ENCODE results near the gene TSPAN14.
A peak's percentile ranks its signal among the peaks of the same experiment; 100 is the strongest.

TSPAN14 gene

DNA sequence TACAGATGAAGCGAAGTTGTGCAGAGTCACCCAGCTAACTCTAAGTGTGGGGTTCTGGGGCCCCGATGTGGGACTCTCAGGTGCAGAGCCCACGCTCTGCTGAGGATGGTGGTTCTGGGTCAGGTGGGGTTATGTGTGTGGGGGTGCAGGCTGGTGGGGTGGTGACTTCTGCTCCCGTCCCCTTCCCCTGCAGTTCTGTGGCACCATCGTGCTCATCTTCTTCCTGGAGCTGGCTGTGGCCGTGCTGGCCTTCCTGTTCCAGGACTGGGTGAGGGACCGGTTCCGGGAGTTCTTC lies 54.9 kb downstream of the TSPAN14 start:
- no peak for DNase-seq

DNA sequence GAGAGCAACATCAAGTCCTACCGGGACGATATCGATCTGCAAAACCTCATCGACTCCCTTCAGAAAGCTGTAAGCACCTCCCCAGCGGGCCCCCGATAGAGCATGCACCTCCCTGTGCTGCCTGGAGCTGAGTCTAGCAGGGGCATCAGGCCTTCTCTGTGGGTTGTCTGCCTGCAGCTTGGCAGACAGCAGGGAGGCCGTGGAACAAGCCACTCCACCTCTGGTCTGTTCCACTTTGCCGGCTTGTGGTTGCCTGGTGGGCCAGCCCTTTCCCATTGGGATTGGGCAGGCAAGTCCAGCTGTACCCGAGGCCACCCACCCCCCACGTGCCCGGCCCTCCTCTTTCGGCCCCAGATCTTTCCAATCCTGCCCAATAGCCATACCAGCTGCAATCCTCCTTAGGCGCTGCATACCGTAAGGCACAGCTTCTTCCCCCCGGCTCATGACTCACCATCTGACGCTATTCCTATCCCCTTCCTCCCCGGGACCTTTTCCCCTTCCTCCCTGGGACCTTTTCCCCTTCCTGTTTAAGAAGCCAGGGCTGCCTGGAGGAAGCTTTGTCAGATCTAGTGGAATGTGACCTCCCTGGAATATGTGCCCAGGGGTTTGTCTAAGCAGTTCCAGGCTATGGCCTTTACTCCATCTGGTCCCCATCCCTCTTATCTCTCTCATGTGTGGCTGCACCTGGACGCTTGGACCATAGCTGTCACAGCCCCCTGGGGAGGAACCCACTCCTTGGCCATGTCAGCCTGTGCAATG lies 55.5 kb downstream of the TSPAN14 start:
- no peak for DNase-seq

GRCh38 chr10:80512031-80512526 lies 58.0 kb downstream of the TSPAN14 start:
- DNase-seq = no peak

DNA sequence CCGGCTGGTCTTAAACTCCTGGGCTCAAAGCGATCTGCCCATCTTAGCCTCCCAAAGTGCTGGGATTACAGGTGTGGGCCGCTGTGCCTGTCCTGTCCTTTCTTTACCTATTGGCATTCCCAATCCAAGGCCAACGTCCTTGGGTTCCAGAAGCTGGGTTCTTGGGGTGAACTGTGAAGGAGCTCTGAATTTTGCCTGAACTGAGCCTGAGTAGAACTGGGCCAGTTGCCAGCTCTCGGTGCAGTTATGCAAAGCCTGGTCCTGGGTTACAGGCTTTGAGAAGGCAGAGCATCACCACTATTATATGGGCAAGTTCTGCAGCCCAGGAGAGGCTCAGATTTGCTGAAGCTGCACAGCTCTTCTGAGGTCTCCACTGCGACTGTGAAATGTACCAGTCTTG lies 59.0 kb downstream of the TSPAN14 start:
- DNase-seq = no peak

DNA sequence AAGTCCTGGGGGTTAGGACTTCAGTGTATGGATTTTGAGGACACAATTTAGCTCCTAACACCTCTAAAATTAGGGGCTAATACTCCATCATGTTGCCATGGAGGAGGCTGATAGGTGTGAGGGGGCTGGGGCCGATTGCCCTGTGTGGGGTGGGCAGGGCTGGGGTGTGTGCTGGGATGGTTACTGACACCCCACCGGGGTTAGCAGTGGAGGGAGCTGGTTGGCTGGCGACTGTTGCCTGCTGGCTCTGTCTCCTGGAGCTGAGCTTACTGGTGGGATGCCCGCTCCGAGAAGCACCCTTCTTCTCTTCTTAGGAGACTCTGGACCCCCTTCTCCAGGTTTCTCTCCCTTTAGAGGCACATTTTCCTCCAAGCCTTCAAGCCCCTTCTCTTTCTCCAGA lies 61.4 kb downstream of the TSPAN14 start:
- no peak for DNase-seq

- DNase-seq = no peak
Observed at GRCh38 chr10:80515941-80516340, 61.8 kb downstream of the TSPAN14 start.

DNA sequence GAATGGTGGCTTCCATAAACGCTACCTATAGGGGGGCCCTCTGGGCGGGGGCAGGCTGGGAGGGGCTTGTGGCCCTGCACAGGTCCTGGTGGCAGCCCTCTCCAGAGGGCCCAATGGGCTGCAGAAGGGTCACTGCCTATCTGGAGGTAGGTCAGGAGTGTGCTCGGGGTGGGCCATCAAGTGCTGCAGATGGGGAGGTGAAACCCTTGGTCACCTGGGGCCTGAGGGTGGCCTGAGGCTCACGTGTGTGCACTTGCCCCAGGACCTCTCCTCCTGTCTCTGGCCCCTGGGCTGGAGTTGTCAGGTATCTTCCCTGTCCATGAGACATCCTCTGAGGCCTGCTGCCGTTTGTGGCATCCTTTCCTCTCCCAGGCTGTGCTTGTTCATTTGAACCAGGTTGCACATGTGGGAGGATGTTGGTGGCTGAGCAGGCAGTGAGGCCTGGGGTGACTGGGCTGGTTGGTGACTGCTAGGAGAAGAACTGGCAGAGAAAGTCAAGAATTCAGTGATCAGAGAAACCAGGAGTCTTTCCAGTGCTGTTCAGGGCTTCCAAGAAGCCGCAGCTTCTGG lies 62.5 kb downstream of the TSPAN14 start:
- DNase-seq = no peak

DNA sequence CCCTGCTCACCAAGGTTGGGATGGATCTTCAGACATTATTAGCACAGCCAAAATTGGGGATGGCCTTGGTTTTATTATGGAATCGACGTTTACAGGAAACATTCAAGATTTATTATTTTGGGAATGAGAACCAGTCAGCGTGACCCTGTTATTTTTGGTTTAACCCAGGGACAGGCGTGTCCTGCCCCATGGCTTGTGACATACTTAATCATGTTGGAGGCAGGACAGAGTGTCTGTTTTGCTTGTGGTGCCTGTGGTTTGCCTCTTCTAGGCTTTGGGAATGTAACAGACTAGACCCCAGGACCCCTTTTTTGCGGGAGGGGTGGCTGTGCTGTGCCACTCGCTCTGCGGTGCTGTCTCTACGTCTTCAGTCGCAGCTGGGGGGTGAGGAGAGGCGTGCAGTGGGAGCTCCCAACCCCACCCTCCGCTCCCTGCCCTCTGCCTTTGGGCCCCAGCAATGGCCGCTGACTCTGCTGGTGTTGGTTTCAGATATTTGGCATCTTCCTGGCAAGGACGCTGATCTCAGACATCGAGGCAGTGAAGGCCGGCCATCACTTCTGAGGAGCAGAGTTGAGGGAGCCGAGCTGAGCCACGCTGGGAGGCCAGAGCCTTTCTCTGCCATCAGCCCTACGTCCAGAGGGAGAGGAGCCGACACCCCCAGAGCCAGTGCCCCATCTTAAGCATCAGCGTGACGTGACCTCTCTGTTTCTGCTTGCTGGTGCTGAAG lies 63.5 kb downstream of the TSPAN14 start:
- no peak for DNase-seq

DNA sequence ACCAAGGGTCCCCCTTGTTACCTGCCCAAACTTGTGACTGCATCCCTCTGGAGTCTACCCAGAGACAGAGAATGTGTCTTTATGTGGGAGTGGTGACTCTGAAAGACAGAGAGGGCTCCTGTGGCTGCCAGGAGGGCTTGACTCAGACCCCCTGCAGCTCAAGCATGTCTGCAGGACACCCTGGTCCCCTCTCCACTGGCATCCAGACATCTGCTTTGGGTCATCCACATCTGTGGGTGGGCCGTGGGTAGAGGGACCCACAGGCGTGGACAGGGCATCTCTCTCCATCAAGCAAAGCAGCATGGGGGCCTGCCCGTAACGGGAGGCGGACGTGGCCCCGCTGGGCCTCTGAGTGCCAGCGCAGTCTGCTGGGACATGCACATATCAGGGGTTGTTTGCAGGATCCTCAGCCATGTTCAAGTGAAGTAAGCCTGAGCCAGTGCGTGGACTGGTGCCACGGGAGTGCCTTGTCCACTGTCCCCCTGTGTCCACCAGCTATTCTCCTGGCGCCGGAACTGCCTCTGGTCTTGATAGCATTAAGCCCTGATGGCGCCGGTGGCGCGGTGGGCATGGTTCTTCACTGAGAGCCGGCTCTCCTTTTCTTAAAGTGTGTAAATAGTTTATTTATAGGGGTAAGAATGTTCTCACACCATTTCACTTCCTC lies 64.2 kb downstream of the TSPAN14 start:
- DNase-seq = no peak

DNA sequence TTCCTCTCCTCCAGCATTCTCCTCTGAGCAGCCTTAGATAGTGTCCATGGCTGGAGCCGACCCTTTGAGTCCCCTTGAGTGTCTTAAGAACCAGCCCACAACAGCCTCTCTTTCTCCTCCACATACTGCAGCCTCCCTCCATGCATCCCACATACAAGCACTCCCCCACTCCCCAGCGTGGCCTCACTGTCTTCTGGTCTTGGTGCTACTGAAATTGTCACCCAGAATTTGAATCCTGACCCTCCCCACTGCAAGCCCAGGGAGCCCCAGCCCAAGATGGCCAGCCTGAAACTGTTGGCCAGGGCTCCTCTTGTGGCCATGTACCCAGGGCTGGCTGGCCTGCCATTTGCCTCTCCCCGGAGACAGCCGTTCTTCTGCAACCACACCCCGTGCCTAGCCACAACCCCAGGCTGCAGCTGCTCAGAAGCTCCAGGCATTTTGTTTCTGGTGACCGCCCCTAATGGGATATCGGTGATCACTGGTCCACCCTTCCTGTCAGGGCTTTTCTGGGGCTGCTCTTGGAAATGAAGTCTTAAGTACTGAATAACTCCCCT lies 64.8 kb downstream of the TSPAN14 start:
- no peak for DNase-seq

DNA sequence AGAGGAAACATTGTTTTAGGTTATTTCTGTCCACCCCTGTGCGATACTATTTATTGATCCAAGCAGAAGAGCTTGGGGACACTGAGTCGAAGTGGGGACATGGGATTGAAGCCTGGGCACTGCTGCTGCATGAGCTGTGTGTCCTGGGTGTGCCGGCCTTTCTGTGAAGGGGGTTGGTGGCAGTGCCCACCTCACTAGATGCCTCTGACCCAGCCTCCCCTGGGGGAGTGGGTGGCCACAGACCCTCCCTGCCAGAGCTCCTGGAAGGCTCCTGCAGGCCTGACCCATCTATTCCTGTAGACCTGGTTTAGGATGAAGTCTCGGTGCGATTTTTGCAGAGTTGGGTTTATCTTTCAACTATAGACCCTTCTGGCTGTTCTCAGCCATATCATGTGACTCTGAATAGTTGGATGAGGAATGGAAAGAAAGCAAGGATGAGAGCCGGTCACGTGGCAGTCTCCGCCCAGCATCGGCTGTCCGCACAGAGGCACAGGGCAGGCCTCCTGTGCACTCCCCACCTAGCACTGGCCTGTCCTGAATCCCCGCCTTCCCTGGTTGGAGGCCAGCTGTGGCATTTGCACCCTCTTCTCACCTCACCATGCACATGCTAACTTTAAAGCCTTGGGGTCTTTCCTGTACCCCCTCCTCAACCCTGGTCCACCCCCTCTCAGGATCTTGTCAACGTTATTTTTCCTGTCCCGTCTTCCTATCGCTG lies 66.0 kb downstream of the TSPAN14 start:
- no peak for DNase-seq

DNA sequence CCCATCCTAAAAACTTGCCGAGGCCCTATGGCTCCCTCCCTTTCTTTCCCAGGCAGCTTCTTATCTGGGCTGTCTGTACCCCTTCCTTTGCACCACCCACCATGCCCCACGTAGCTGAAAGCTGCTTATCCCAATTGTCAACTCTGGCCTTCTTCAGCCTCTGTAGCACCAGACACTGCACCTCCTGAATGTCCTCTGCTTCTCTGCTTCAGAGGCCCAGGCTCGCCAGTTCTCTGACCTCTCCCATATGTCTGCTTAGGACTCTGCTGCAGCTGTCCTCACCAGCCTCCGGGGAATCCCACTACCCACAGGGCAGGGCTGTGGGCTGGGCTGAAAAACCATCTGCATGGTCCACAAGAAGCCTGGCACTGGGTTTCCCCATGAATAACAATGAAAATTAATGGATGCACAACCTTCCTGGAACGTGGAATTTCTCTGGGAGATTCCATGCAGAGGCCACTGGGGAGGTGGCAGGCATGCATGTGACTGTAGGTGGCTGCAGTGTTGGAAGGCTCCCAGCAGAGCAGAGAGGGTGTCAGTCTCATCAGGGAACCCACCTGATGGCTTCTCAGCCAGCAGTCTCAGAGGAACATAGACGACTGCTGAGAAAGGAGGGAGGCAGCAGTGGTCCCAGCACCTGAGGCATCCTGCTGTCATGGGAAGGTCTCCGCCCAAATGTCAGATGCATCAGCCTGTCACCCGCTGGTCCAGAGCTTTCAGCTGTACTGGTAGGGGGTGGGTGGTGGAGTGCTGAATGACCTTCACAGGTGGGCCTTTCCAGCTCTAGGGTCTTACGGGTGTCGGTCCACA lies 66.8 kb downstream of the TSPAN14 start:
- DNase-seq = no peak

GRCh38 chr10:80522756-80523363 lies 68.8 kb downstream of the TSPAN14 start:
- peak in 1 of 5 experiments; percentile 16 for DNase-seq

GRCh38 chr10:80523773-80524172 lies 69.7 kb downstream of the TSPAN14 start:
- DNase-seq = no peak

- DNase-seq = no peak
Observed at GRCh38 chr10:80524190-80524909, 70.2 kb downstream of the TSPAN14 start.

DNA sequence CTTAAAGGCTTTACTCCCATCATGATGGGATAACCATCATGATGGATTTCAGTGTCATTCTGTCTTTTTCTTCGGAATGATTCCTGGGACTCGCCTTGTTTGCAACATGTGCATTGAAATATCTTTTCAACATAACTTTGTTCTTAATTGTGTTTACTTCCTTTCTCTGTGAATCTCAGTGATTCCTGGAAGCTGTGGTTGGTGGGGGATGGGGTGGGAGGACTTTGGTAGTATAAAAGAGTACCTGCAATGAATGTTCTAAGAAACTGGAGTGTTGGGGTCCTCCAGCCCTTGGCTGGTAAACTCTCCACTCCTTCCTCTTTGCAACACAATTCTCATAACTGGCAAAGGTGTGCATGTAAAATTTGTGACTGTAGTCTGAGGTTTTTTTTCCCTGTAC lies 72.1 kb downstream of the TSPAN14 start:
- no peak for DNase-seq

DNA sequence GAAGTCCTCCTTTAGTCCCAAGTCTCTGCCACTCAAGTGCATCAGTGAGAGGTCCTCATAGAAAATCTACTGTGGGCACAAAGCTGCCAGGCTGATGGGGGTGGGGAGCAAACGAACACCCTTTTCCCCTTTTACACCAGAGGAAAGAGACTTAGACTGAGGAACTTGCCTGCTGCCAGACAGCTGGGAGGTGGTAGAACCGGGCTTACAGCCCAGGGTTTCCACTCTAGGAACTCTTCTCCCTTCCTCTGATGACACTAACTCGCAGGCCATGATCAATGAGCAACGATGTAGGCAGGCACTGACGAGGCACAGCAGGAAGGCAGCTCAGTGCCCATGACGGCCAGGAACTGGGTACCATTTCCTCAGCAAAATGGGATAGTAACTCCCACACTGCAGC lies 72.6 kb downstream of the TSPAN14 start:
- DNase-seq = no peak

- DNase-seq = no peak
Observed at GRCh38 chr10:80528185-80528700, 74.1 kb downstream of the TSPAN14 start.

DNA sequence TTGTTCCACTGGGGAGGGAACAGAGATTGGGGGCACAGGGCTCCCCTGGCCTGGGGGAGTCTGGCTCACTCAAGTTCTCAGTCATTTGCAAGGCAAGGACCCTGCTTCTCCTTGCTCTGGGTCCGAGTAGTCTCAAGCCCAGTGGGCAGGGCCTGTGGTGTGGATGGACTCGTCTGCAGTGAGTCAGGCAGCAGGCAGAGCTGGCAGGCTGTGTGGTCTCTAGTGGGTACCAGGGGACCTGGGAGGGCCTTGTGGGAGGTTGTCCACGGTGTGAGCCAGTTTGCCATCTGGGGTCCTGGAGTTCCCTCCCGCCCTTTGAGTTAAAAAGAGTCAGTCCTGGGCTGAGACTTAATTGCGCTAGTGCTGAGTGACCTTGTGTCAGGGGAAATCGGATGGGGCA lies 74.8 kb downstream of the TSPAN14 start:
- no peak for DNase-seq

- DNase-seq = peak in 2 of 5 experiments; percentile 44 to 85
Observed at GRCh38 chr10:80529604-80530003, 75.5 kb downstream of the TSPAN14 start.
